Epithelial cell of proximal tubule (primary cell): ENCODE results near the gene DBN1. TPM values are rescaled to one million over a fixed set of nuclear protein-coding genes. Genes with fewer than 3 reads are reported as not detected.

ENCODE experiments used
- DNase-seq: peaks from one replicate; pipeline ENCODE4 v3.0.0-alpha.2; 2011; ENCODE audit warnings: low read depth
- H3K4me3 ChIP-seq: 2 replicates; pipeline ENCODE4 v1.5.1; 2011; ENCODE audit warnings: low read depth, mild to moderate bottlenecking, low read length
- CTCF ChIP-seq: conservative IDR thresholded peaks from 2 replicates; pipeline ENCODE4 v1.5.1; 2012; ENCODE audit warnings: low read depth, mild to moderate bottlenecking, low read length
- total RNA-seq: library from RNA; depleted of rRNA; stranded (reverse); fragments of >200 nt; gene quantifications from 2 replicates; pipeline ENCODE4 v1.2.3, GENCODE V29; 2015

Gene DBN1
- total RNA-seq, 1 donor from 2014 or later, result 471 TPM

GRCh38 chr5:177454397-177455035 lies 18.9 kb downstream of the DBN1 start:
- peak overlapping the region; percentile 69 for H3K4me3 ChIP-seq
- peak; percentile 84 for TF ChIP-seq CTCF

DNA sequence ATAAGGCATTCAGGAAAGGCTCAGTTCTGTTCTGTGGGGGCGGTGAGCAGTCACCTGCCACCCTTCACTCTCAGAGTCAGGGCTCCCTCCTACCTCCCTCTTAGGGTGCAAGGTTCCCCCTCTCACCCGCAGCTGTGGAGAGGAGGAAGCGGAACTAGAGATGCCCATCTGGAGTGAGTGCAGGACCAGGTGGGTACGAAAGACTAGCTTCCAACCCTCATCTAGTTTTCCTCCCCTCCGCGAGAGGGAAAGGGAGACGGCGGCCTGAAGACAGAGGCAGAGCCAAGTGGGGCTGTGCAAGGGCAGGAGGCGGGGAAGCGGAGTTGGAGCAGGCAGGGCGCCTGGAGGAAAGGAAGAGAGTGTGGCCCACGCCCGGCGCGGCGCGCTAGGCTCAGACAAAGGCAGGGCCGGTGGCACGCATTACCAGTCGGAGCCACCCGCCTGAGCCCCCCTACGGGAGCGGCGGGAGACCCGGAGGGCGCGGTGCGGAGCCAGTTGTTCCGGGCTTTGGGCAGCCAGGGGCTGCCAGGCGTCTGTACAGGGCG lies 19.5 kb downstream of the DBN1 start:
- H3K4me3 ChIP-seq, result peak overlapping the region; percentile 69
- DNase-seq, result no peak
- TF ChIP-seq CTCF, result no peak

More at GRCh38 chr5:177454397-177455035, 18.9 kb downstream of the DBN1 start:
- DNase-seq, result no peak

GRCh38 chr5:177452688-177453638 lies 20.5 kb downstream of the DBN1 start:
- no peak for TF ChIP-seq CTCF
- no peak for DNase-seq
- H3K4me3 ChIP-seq, result no peak overlapping the region

GRCh38 chr5:177450667-177451424 lies 22.6 kb downstream of the DBN1 start:
- no peak overlapping the region for H3K4me3 ChIP-seq
- DNase-seq, result no peak
- TF ChIP-seq CTCF, result no peak

DNA sequence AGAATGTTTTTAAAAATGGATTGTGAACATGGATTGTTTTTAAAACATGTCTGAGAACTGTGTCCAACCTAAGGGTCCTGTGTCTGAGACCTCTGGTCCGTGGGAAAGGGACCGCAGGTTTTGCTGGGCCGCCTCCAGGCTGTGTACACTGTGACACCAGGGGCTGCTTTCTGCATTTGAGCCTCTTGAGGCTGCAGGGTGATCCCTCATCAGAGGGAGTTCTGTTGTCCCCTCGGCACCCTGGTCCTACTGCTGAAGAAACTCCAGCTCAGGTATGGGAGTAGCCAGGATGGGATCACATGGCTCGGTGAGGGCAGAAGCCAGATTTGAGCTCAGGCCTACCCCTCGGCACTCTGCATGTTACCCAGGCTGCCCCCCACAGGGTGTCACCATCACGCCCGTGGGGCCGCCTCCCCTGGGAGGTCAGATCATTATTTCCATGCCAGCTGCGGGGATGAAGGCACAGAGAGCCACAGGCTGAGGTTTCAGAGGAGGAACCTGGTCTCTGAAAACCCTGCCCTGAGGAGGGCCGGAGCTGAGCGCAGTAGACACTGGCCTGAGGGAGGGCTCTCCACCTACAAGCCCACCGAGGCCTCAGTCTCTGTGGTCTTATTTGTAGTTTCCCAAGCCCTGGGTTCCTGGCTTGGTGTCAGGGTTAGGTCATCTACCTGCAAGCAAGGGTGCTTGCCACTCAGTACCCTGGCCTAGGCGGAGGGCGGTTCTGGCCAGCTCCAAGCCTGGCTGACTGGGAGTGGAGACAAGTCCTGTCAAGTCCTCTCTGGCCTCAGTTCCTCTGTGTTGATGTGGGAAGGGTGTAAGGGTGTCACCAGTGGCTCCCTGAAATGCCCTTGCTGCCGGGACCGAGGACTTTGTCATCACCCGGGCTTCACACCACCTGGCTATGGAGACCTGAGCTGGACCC lies 24.0 kb downstream of the DBN1 start:
- H3K4me3 ChIP-seq, result no peak overlapping the region
- TF ChIP-seq CTCF, result no peak
- no peak for DNase-seq
